HG03457 (cell line): ENCODE data around the gene DPP6.

Source experiments
- ATAC-seq: cut with Tn5 transposase; IDR thresholded peaks from one replicate; pipeline ENCODE4 v1.9.1; 2021; ENCODE audit warnings: moderate number of reproducible peaks; ENCODE audit not compliant: unreplicated experiment

The DPP6 gene

DNA sequence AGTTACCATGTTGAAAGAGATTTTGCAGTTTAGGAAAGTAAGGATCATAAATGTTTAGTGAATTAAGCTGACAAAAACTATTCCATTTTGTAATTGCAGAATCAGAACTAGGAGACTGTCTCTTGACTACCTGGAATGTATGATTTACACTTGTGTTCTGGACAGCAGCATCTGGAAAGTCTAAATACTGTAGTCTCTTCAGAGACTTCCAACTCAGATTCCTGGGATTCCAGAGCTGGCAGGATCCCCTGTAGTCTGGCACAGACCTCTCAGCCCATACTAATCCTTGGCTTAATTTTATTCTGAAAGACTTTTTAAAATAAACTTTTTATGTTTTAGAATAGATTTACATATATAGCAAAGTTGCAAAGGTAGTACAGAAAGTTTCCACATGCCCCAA is 452.7 kb downstream of the DPP6 start:
- no peak for ATAC-seq

DNA sequence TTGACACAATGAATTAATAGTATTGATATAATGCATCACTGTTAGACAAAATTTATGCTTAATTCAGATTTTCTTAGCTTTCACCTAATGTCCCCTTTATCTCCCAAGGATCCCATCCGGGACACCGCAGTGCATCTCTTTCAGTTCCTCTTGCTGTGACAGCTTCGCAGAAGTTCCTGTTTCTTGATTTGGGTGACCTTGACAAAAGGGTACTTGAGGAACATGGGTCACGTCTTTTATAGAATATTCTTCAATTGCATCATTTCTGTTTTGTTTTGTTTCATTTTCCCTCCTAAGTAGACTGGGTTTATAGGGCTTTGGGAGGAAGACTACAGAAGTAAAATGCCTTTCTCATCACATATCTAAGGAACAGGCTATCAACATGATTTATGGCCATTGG is 453.2 kb downstream of the DPP6 start:
- no peak for ATAC-seq

DNA sequence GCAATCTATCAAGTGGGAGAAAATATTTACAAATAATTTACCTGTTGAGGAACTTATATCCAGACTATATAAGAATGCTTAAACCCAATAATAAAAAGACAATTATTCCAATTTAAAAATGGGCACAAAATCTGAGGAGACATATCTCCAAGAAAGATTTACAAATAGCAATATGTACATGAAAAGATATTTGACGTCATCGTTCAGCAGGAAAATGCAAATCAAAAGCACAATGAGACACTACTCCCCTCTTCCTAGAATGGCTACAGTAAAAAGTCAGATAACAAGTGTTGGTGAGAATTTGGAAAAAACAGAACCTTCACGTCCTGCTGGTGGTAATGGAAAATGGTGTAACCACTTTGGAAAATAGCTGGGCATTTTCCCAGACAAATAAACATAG is 457.0 kb downstream of the DPP6 start:
- ATAC-seq = no peak

DNA sequence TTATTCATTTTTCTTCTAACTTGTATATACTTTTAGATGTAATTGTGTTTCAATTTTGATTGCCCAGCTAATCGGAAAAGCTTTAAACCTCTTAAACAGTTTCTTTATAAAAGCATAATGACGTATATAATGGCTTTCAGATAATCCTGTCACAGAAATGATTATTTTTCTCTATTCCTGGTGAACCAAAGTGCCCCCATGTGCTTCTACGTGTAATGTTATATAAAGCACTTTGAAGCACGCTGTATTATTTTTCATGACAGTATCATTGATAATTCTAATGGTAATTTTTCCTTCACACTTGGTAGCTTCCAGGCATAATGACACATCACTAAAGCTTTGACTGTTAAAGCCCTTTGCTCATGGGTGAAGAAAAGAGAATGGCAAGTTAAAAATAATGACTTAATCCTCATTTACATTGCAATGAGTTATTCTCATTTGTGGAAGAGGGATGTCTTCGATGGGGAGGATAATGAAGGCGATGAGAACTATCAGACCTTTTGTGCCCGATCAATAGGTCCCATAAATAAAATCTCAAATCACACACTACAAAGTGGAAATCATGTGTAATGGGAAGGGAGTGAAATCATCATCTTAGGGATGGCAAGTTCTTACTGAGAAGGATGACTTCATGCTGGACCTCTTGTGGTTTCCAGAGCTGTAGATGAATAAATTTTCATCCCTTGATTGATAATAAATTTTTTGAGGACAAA is 460.1 kb downstream of the DPP6 start:
- no peak for ATAC-seq

DNA sequence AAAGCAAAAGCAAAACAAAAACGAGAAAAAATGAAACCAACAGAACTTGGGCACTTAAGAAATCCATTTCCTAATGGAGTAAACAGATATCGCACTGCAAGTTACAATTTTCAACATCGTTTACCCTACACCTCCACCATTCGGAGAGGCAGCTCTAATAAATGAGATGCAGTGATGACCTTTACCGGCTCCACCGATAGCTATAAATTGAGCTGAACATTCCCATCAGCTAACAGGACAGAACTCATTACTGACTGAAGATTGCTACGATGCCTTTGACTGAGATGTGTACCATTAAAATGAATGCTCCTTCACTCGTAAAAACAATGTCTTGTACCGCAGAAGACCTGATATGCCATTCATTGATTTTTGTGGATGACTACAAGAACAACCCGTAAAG is 465.6 kb downstream of the DPP6 start:
- ATAC-seq = no peak

DNA sequence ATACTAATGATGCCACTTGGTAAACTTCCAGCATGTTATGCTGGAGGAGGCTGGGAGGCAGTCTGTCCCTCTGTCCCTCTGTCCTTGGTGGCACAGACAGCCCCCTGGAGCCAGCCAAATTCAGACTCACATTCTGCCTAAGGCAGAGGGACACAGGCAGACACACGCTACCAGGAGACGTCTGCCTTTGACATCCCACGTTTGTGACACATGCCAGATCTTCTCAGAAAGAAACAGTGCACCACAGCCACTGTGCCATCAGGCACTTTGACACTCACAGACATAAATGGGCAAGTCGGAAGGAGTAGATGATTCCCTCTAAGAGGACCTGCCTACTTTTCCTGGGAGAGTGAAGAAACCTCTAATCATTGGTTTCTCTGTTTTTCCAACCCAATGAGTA is 467.0 kb downstream of the DPP6 start:
- ATAC-seq = no peak

DNA sequence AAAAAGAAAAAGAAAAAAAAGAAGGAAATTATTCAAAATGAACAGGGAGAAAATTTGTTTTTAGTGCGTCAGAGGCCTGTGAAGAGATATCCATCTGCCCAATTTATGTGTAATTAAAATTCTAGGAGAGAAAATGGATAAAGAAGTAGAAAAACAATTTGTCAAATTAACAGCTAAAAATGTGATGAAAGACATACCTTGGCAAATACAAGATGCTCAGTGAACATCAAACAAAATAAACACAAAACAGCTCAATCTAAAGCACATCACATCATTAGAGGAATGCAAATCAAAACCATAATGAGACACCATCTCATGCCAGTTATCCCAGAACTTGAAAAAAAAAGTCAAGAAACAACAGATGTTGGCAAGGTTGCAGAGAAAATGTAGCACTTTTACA is 477.9 kb downstream of the DPP6 start:
- no peak for ATAC-seq

DNA sequence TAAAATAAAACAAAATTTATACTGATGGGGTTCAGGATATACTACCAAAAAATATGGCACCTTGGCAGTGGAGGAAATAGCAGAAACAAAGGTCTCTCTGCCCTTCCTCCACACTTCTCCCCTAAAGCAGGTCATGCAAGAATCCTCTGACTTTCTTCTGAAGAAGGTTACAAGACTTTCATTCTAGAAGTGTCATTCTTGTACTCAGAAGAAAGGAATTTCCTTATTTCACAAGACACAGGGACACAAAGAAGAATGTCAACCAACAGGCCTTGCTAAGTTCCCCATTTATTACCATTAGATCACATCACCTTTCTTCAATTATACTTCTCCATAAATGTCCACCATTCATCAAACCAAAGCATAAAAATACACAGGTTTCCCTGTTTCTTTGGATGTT is 480.6 kb downstream of the DPP6 start:
- no peak for ATAC-seq

DNA sequence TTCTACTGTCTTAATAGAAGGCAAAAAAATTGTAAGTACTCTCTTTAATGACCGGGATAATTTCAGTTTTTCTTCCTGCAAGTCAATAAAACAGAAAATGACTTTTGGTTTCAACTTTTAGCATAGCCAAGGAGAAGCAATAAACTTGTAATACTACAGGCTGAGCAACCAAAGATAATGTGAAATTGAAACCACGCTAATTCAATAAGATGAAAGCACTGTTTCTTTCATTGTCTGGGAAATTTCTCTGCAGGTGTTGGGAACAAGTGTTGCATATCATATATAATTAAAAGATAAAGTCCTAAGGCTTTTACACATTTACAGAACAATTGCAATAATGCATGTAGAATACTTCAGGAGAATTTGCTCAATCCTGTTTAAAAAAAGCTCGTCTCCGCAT is 488.4 kb downstream of the DPP6 start:
- no peak for ATAC-seq

DNA sequence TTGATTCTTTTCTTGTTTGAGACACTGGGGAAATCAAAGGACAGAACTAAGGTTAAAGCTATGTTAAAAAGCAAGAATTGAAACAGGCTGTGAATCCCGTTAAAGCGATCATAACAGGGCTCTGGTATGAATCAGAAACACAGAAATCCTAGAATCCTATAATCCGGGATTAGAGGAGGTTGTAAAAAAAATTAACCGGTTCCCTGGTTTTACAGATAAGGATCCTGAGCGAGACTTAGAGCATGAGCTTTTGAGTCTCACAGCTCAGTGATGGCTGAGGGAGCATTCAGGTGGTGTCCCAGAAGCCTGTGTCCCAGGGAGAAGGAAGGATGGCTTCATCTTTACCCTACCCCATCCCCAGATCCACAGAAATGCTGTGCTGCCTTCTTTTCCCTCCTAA is 489.4 kb downstream of the DPP6 start:
- no peak for ATAC-seq

DNA sequence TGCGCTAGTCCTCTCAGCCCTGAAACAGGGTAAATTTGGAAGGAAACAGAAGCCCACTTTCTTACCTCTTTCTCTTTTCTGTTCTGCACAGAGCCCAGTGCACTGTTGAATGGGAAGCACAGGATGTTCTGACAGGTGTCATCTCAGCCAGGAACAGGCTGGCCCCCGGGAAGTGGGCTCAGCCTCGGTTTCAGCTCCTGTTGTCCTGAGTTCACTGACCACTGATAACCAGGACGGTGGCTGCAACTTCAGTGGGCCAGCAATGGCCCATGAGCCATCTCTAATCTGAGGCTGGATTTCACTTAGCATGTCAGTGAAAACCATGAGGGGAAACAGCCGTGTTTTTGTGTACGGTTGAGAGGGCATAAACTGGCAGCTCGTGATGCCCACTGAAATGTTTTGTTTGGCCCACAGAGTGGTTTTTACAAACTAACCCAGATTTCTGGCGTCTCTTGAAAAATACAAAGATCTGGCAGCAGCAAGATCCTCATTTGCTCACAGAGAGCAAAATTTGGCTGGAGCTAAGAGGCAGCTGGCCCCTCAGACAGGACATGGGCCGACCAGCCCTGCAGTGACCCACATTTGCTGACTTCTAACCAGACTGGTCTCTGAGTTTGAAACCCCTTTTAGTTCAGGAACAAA is 494.9 kb downstream of the DPP6 start:
- ATAC-seq = no peak

DNA sequence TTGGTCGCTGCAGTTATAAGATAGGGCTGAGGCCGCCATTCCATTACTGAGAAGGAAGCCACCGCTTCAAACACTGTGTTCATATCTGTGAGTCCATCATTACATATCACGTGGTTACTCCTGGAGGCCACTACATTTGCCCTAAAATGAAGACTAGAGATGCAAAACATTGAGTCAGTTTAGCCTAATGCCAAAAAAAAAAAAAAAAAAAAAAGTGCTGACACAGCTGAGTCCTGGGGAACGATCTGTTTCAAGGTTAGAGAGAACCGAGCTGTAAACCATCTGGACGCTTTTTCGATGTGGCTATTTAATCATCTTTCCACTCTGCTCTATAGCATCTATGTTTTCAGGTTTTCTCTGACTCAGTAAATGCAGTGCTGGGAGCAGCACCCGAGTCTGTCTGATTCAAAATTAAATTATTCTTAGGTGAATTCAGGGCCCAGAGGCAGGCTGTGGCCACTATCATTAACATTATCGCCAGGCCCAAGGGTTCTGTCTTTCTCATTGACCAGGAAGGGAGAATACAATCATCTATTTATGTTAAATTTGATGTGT is 501.6 kb downstream of the DPP6 start:
- no peak for ATAC-seq

DNA sequence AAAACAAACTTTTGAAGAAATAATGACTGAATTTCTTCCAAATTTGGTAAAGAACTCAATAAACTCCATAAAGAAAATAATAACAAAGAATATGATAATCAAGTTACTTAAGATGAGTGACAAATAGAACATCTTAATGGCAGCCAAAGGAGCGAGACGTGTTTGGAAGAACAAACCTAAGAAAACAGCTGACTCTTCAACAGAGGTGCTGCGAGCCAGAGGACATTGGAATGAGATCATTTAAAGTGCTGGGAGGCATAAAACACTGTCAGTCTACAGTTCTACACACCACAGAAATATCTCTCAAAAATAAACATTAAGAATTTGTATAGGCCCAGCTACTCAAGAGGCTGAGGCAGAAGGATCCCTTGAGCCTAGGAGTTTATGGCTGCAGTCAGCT is 507.3 kb downstream of the DPP6 start:
- ATAC-seq = no peak

DNA sequence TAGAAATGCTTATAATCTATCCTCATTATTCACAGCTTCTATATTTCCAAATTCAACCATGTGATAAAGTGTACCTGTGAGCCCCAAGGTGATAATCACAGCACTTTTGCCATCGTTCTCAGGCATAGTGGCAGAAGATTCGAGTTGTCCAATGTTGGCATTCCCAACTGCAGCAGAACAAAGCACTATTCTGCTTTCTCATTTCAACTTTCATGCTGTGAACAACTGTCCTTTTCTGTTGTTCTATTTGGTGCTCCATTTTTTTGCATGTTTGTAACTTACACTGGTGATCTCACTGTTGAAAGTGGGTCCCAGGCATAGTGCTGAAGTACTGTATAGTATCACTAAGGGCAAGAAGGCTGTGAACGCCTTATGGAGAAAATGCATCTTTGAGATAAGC is 512.5 kb downstream of the DPP6 start:
- no peak for ATAC-seq

DNA sequence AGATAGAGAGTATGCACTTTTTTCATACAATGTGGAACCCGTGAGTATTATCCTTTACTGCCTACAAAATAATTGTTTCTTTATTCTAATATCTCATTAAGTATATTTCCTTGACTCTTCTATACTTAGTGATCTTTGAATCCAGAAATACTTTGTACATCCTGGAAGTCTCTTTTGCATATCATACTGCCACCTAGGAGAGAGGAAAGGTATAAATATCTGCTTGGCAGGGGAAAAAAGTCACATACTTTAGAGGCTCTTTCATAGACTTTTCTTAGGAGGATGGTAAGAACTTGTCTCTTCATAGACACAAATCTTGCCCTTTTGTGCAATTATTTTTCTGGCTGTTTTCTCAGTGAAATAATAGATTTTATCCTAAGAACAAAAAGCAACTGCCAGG is 514.7 kb downstream of the DPP6 start:
- ATAC-seq = no peak

DNA sequence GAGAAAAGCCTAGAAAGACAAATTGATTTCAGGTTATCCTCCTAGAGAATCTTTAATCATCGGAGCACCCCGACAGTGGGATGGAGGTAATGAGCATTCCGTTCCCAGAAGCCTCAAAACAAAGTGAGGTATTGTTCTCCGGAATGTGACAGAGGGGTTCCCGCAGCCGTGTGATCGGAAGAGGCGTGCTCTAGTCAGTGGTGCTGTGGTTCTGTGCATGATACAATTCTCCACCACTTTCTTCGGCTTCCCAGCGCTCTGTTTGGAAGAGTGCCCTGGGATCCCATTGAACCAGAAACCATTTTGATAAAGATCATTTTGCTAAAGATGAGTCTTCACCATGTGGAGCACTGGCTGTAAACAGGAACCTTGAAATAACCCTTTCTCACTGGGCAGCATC is 516.1 kb downstream of the DPP6 start:
- ATAC-seq = no peak

DNA sequence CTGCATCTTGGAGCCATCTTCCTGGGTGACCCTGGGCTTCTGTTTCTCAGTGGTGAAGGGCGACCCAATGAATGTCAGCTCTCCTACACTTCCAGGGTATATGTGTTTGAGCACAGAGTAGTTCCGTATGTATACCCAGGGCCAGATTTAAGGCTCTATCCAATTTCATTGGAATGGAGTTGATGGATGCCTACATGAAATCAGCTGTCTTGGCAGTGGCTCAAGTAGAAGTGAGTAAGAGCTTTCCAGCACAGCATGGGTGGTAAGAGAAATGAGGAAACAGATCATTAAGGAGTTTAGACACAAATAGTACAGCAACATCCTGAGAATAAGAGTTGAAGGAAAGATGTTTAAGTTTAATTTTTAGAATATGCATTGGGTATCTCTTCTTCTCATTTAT is 517.7 kb downstream of the DPP6 start:
- no peak for ATAC-seq

DNA sequence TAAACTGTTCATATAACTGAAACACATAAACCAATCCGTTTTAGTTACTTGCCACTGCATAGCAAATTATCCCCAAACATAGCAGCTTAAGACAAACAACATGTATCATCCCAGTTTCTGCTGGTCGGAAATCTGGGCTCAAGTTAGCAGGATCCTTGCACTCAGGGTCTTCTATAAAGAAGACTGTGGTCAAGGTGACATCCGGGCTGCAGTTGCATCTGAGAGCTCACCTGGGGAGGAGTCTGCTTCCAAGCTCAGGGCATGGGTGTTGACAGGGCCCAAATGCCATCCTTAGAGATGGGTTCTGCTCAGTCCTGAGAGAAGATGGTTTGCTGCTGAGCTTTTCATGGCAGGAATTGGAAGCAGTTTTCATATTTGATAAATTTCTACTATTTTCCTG is 519.6 kb downstream of the DPP6 start:
- no peak for ATAC-seq

DNA sequence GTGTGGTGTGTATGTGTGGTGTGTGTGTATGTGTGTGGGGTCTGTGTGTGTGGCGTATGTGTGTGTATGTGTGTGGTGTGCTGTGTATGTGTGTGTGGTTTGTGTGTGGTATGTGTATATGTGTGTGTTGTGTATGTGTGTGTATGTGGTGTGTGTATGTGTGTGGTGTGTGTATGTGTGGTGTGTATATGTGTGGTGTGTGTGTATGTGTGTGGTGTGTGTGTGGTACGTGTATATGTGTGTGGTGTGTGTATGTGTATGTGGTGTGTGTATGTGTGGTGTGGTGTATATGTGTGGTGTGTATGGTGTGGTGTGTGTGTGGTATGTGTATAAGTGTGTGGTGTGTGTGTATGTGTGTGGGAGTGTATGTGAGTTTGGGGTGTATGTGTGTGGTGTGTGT is 522.0 kb downstream of the DPP6 start:
- no peak for ATAC-seq

DNA sequence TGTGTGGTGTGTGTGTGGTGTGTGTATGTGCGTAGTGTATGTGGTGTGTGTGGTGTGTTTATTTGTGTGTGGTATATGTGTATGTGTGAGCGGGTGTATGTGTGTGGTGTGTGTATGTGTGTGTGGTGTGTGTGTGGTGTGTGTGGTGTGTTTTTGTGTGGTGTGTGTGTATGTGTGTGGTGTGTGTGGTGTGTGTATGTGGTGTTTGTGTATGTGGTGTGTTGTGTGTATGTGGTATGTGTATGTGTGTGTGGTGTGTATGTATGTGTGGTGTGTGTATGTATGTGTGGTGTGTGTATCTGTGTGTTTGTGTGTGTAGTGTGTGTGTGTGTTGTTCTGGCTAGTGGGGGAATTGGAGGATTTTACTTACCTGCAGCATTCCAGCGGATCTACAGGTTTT is 523.3 kb downstream of the DPP6 start:
- ATAC-seq = no peak

DNA sequence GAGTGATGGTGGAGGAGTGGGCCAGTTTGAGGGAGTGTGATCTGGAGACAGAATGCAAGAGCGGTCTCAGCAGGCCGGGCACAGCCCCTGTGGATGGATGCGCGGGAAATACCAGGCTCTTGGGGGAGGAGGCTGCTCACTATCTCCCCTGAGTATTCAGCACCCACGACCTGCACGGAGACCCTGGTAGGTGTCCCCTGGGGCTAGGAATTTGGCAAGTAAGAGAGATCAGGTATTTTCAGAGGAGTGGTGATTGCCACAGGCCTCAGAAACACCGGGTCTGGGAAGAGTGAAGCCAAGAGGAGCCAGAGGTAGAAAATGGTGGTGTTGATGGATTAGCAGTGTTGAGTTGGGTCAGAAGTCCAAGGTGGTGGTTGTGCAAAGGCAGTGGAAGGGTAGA is 524.4 kb downstream of the DPP6 start:
- no peak for ATAC-seq

DNA sequence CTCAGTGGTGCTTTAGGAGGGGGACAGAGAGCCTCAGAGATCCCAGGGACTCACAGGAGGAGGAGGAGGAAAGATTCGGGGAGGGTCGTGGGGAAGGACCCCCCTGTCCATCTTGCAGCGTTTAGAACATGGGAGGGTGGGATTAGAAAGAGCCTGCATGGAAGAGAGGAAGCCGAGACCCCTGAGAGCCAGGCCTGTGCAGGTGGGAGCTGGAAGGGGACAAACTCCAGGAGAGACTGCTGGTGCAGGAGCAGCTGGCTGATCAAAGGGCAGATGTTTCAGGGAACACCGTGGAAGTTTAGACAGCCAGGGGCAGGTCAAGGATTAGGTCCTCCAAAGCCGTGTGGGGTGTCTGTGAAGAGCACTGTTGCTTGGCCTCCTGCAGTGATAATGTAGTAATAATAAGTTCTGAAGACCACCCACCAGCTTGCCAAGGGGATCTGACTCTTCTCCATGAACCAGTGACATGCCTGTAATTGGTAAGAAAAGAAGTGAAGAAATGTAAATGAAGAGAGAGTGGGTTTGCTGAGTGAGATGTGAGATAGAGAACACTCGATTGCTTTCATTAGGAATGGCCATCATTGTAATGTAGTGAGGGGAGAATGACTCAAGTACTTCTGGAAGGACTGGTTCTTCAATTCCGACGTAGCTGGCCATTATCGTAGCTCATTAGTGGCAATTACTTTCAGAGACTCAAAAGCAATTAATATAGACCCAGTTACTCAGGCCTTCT is 525.1 kb downstream of the DPP6 start:
- ATAC-seq = no peak
